Endometrial microvascular endothelial cells (primary cell): ENCODE data around the gene IFNA13. TPM values are rescaled to one million over a fixed set of nuclear protein-coding genes. Genes with fewer than 3 reads are reported as not detected.
"Not testable (repeated sequence)": the region's sequence is repeated elsewhere in the genome, so short reads cannot be mapped to it uniquely, and the experiment has no call there.

Source experiments
- in situ Hi-C: cut with HindIII; loops from 2 replicates; pipeline ENCODE4 v1.10.0; 2017; ENCODE audit warnings: low sequenced_read_pairs, low pct_unique_long_range_greater_than_20kb; ENCODE audit errors: inconsistent ontology term
- total RNA-seq: library from RNA; depleted of rRNA; stranded (reverse); fragments of >200 nt; gene quantifications from one replicate; pipeline ENCODE4 v1.2.3, GENCODE V29; 2015; ENCODE audit errors: inconsistent ontology term

The IFNA13 gene
- total RNA-seq, 1 donor from 2014 or later: not detected

DNA sequence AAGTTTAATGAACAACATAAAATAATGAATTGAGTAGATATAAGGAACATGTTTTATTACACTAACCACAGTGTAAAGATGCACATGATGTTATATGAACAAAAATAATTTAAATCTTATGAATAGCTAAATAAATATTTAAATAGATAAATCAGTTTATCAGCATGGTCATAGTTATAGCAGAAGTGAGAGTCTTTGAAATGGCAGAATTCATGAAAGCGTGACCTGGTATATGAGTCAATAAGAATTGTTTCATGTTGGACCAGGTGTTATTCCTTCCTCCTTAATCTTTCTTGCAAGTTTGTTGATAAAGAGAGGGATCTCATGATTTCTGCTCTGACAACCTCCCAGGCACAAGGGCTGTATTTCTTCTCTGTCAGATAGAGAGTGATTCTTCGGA lies 688 bp downstream of the IFNA13 start:
- in situ Hi-C loops: not testable (repeated sequence)

DNA sequence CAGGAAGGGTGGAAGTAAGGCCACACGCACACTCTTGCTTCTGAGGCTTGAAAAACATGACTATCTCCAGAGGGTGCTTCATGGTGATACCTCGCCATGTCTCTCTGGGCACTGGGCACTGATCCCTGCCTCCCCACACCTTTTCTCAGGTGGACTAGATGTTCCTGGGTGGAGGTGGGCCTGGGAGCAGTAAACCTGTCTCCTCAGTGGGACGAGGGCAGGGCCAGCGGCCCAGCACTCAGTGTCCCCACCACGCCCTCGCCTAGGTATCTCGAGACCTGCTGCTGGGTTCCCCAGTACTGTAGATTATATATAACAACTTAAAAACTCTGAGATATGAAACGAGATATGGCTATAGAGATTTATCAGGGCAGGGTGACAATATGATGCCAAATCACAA lies 5.6 kb downstream of the IFNA13 start:
- in situ Hi-C loops: no loop called here

DNA sequence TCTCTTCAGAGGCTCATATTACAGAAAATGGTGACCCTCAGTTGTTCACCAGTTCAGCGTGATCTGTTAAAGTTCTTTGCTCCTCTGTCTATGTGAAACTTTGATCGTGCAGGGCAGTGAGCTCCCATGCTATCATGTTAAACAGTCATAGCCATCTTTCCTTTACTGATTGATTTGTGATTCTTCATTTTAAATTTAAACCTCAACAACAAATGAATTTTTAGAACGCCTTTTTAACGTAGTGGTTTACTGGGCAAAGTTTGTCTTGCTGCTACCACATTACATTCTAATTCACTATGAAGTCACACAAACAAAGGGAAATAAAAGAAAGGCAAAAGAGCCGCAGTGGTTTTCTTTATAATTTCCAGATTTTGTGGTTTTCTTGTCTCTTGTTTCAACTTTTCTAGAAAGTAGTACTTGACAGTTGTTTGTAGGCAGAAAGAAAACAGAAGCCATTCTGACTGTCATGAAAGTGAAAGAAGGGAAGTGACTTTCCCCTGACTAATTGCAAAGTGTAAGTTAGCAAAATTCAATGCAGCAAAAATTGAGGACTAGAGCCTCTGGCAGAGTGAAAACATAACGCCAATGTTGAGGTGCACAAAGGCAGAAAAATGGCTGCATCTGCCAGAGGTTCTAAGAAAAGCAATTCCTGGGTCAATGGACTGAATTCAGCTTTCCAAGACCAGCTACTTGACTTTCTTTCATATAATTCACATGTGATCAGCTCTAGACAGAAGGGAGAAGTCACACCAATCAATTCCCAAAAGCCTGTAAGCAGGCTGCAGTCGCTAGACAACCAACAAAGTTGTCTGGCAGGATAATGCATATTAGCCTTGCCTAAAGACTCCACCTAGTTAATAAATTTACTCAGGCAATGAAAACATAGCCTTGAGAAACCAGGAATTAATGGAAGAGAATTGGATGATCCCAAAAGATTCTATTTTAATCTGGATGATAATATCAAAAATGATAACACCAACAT lies 10.1 kb downstream of the IFNA13 start:
- in situ Hi-C loops: no loop called here

DNA sequence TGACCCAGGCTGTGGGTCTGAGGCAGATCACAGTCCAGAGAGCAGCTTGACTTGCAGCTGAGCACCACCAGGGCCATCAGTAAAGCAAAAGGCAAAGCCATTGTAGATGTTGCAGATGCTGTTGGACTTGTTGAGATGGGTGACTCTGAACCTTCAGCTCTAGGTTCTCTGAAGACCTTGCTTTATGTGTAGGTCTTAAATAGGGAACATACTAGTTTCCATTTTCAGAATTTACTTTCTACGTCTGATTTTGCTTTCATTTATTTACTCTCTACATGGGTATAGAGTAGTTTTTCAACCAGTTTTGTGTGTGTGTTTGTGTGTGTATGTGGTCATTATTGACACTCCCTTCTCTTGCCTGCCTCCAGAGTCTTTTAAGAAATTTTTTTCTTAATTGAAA lies 17.1 kb downstream of the IFNA13 start, which contains the start of gene IFNA6:
Gene IFNA6, minus strand, starts transcription at position 101 of the 400 bp plus-strand sequence. Its CDS starts 0 bp downstream, at position 101.
- in situ Hi-C loops: no loop called here

DNA sequence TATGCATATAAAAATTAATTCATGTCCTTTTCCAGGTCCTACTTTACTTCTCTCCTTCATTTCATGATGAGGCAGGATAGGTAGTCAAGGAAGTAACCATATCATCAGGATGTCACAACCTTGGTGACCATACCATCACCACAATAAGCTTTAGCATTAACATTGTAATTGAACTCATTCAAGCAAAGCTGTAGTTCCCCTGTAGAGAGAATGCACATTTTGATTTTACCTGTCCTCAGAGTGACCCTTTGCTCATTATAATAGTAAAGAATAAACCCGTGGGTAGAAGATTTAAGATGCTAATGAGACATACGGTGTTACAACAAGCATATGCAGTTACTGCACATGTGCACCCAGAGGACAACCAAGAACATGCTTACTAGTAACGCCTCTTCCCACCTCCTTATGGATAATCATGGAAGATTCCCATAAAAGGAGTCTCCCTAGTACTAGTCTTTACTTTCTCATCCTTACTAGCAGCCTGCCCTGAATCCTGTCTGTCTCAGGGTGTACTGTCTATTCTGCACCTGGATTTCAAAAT lies 19.4 kb downstream of the IFNA13 start:
- in situ Hi-C loops: loop anchor here (25.0 kb wide), 1 partner anchor 464 kb away; the partner anchor contains the start of gene MTAP

DNA sequence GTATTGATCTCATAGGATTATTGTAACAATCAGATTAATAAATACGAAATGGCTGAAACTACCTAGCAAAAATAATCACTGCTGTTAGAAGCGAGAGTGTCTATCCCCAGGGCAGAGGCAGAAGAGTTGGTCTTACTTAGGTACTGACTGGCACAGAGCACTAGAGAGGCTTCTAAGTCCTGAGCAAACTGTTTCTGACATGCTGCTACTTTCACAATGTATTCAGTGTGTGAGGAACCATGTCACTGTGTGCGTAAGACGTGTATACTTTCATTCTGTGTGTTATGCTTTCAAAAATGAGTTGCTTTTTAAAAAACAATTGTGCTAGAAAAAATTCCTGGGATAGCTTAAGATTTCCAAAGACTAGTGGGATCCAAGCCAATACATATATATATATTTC lies 27.1 kb downstream of the IFNA13 start:
- in situ Hi-C loops: loop anchor here (25.0 kb wide), 1 partner anchor 472 kb away; the partner anchor contains the start of gene MTAP

DNA sequence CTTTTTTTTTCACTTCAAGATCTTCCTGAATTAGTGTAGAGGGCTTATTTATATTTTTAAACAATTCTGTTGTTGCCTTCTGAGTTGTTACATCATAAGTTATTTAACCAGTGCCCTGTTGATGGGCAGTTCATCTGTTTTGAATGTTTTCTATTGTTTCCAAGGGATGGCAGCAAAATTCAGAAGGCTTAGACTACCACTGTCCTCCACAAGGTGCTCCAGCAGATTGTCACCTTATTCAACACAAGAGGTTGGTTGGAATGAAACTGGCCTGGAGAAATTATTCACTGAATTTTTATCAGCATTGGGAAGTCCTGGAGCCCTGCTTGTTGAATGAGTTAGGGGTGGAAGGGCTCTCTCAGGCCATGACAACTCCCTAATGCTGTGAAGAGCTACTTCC lies 31.4 kb downstream of the IFNA13 start:
- in situ Hi-C loops: loop anchor here (25.0 kb wide), 1 partner anchor 476 kb away; the partner anchor contains the start of gene MTAP

DNA sequence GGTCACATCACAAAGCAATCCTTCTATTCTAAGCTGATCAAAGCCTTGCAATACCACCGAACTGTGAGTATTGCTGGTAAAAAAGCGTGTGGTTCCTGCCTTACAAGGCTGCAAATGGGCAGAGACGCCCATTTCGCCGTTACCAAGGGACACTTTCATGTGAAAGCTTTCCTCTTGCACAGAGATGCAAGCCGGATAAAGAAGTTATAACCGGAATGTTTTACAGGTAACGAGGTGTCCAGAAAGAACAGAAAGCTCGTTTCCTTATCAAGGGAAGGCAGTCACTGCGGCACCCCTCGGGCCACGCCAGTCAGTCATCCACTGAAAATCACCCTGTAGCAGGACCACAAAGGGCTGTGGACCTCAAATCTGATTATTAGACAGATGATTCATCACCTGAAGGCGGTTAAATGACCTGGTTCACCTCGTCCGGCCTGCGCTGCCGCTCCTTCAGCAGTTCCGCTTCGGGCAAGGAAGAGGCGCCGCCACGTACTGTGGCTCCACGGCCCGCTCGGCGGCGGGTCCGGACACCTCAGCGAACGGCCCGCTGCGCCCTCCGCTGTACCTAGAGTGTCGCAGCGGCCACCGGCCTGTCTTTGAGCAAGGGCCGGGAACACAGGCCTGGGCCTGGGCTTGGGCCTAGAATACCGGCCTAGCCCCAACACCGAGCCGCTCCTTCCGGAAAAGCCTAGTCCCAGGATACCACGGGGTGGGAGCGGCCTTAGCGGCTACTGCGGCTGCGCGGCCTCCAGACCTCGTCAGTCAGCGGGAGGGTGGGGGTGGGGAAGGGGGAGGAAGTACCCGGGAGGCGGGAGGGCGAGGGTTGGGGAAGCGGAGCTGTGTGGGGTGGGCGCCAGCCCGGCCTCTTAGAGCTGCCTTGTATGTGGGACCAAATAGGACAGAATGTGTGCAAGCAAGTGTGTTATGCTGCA lies 32.9 kb downstream of the IFNA13 start, which contains the start of gene KLHL9:
Gene KLHL9, minus strand, starts transcription at position 704 of the 932 bp plus-strand sequence. Its CDS starts 545 bp downstream, at position 159.
- in situ Hi-C loops: loop anchor here (25.0 kb wide), 1 partner anchor 477 kb away; the partner anchor contains the start of gene MTAP

DNA sequence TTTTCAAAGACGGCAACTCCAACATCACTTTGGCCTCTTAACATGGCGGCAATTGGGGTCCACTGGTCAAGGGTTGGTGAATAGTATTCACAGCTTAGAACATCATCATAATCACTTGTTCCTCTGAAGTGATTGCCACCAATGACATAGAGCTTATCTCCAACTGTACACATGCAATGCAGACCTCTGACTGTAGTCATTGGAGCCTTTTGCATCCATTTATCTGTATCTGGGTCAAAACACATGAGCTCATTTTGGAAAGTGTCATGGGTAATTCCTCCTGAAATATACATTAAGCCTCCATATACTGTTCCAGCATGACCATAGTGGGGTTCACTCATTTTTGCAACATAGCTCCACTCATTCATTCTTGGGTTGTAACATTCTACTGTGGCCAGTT lies 34.6 kb downstream of the IFNA13 start:
- in situ Hi-C loops: loop anchor here (25.0 kb wide), 1 partner anchor 479 kb away; the partner anchor contains the start of gene MTAP

DNA sequence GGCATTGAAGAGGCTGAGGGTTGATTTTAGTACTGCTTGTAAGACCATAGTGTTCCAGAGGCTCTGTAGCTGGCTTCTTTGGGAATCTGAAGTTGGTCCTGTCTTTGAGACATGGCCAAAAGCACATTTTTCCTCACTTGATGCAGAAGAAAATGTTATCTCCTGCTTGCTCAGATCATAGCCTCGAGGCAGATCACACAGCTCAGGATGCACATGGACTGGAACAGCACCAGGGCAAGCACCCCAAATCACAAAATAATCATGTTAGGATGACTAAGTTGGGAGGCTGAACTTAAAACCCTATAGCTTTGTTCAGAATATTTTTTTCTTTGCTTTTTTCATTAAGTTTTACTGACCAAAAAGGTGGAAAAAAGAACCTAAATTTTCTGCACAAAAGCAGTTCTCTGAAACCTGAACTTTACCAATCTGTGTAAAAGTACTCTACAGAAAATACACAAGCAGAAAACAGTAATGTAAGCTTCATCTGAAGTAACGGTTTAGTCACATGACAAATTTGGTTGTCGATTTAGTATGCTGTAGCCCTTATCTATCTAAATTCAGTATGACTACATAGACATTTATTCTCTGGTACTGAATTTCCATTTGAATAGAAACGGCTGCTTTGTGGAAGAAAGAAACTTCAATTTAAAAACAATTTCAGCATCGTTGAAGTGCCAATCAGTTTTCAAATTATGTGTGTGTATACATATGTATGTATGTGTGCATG lies 36.0 kb downstream of the IFNA13 start:
- in situ Hi-C loops: loop anchor here (25.0 kb wide), 1 partner anchor 480 kb away; the partner anchor contains the start of gene MTAP

DNA sequence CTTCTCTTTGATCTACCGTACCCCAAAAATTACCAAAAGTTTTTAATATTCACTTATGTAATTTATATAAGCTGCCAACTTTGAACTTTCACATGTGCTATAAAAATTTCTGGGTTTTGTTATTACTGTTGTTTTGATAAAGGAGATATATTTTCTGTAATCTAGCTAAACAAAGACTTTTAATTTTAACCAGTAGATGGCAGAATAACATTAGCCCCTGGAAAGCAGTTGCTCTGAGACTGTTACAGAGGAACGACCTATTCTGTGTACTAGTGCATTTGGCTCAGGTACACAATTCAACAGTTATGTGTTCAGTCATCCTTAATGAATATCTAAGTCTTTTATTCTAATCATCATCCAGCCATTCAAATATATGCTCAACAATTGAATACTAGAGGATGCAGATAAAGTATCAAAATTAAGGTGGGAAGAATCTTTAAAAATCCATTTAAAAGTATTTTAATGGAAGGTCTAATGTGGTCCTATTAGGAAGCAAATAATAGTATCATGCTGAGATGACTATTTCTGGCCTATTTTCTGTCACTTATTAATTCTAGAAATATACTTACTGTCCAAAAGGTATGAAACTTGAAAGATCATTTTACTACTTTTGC lies 41.2 kb downstream of the IFNA13 start:
- in situ Hi-C loops: loop anchor here (25.0 kb wide), 1 partner anchor 486 kb away; the partner anchor contains the start of gene MTAP

DNA sequence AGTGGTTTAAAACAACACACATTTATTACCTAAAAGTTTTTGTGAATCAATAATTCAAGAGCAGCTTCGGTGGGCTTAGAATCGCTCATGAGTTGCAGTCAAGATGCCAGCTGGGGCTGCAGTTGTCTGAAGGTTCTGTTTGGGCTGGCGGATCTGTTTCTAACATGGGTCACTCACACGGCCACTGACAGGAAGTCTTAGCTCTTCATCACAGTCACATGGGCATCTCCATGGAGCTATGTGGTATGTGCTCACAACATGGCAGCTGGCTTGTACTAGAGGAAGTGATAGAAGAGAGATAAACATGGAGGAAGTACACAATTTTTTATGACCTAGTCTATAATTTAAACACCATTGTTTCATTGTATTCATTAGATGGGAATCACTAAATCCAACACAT lies 43.8 kb downstream of the IFNA13 start:
- in situ Hi-C loops: no loop called here

DNA sequence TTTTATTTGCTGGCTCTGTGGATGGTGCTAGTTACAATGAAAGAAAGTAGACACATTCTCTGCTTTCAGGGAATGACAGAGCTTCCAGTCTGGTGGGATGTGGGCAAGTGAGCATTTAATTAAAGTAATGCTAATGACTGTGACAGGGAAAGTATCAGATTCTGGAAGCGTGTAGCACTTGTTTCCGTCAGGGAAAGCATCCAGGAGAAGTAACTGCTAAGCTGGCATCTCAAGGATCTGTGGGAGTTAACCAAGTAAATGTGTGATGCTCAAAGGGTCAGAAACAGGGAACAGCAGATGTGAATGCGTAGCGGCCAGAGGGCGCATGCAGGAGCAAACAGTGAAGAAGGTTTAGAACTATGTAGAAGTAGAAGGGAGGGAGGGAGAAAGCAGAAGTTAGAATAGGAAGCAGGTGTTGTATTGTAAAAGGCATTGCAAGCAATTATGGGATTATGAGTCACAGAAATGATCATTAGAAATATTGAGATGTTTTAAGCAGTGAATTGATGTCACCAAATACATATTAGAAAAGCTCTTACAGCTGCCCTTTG lies 44.9 kb downstream of the IFNA13 start:
- in situ Hi-C loops: no loop called here

DNA sequence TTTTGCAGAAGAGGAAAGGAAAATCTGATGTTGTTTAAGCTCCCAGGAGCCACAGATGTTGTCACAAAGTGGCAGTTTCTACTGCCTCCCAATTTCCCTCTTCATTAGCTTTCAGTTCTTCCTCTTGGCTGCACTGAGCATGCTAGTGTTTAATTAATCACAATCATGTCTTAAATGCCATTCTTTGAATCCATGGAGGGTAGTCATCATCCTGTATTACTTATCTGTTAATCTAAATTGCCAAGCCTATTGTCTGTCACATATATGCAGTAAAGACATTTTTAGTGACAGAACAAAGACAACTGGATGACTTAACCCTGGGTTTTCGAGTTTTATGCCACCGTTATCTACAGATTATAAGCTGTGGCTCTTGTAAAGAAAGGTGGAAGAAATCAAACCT lies 47.4 kb downstream of the IFNA13 start:
- in situ Hi-C loops: no loop called here

DNA sequence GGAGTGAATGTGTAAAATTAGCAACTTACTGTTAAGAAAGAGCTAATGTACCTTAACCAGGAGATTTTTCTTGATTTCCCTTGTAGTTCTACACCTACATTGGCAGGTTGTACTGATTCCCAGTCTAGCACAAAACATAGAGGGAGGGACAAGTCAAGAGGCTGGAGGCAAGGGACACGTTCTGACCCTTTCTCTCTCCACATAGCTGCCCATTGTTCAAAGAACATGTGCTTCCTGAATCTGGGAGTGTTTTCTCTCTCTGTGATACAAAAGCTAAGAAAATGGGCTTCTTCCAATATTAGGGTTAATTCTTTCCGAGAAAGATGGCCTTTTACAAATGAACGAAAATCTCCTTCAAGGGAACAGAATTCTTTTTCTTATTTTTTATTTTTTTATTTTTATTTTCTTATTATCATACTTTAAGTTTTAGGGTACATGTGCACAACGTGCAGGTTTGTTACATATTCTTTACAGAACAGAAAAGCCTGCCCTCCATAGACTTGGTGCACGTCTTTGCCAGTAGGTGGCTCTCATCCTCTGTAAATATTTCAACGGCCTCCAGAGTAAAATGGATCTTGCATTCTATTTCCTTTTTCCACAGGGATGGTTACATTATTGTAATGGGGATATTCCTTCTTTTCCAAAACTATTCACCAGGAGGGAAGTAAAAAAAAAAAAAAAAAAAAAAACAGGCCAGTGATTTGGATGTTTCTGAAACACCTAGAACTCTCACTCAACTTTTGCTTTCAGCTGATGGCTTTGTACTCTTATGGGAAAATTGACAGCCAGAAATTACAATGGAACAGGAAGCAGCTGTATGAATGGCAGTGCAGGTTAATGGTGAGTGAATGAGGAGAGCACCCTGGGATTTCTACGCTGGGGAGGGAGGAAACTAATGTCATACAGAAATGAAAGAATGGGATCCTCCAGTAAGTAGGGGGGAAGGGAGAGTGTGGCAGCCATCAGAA lies 49.6 kb downstream of the IFNA13 start:
- in situ Hi-C loops: no loop called here
